ENCODE data around the gene TWIST2.

DNA sequence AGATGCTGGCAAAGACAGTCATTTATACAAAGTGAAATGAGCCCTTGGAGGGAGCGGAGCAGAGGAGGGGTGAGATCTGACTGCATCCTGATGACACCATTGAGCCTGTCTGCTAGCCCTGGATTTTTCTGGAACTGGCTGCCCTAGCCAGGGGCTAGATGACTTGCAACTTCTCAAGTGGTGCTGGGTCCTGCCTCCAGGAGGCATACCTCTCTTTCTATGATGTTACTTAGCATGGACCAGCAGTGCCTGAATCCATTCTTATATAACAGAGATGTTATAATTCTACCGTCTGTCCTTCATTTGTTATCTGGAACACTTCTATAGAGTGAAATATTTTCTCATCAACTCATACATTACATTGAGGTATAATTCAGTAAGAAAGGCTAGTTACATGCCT is 8.5 kb upstream of the TWIST2 start:
- TF ChIP-seq, protein P1, sequence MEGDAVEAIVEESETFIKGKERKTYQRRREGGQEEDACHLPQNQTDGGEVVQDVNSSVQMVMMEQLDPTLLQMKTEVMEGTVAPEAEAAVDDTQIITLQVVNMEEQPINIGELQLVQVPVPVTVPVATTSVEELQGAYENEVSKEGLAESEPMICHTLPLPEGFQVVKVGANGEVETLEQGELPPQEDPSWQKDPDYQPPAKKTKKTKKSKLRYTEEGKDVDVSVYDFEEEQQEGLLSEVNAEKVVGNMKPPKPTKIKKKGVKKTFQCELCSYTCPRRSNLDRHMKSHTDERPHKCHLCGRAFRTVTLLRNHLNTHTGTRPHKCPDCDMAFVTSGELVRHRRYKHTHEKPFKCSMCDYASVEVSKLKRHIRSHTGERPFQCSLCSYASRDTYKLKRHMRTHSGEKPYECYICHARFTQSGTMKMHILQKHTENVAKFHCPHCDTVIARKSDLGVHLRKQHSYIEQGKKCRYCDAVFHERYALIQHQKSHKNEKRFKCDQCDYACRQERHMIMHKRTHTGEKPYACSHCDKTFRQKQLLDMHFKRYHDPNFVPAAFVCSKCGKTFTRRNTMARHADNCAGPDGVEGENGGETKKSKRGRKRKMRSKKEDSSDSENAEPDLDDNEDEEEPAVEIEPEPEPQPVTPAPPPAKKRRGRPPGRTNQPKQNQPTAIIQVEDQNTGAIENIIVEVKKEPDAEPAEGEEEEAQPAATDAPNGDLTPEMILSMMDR (conservative IDR thresholded peaks at IDR 0.05; ENCODE audit: low read depth, low read length): 0 out of 2 replicates have a peak, but pooled peaks have one; percentile 6
- TF ChIP-seq EZH2 (IDR thresholded peaks at IDR 0.05; ENCODE audit: borderline replicate concordance, low read depth, low read length, poor library complexity, severe bottlenecking): no peak
